A549 (cell line): ENCODE measurements around the gene MLC1. TPM values are rescaled to one million over a fixed set of nuclear protein-coding genes. Genes with fewer than 3 reads are reported as not detected.
A peak's percentile ranks its signal among the peaks of the same experiment; 100 is the strongest.

Experiments
- ATAC-seq, 2 experiments: fragments of 200-7000 bp in 1 of 2; fragments of >200 bp in 1 of 2; cut with Nextera tagmentation in 1 of 2; cut with Tn5 transposase in 1 of 2; 3 replicates each; pipeline versions ENCODE4 v1.8.0 to v1.9.1; 2018 to 2020; ENCODE audit warnings: mild to moderate bottlenecking in 1 of 2, moderate library complexity in 1 of 2
- CTCF ChIA-PET: fragments of 300-600 bp; sonication (Branson Sonifier 250); formaldehyde crosslinking; extraction: SDS; loops from one replicate; lab custom pipeline; 2021; ENCODE audit warnings: antibody characterized with exemption, inconsistent platforms; lab: Yijun Ruan, JAX
- POLR2A ChIA-PET: fragments of 350-600 bp; formaldehyde crosslinking; extraction: SDS; loops from one replicate; lab custom pipeline; 2021; ENCODE audit warnings: antibody characterized with exemption, inconsistent platforms; lab: Yijun Ruan, JAX
- DNase-seq, 2 experiments: peaks; one replicate each; pipeline versions ENCODE4 v3.0.0 to v3.0.0-alpha.2; 2011 to 2016; ENCODE audit warnings: low read depth in 1 of 2, low spot score in 1 of 2
- FAIRE-seq: peaks from 2 replicates; lab custom pipeline; 2011; peaks lifted over from hg19 to GRCh38; lab: Jason Lieb, UNC
- H3K27ac ChIP-seq, 2 experiments: fragments of >200 bp; sonication (Bioruptor Twin); formaldehyde crosslinking; 3 replicates each; pipeline ENCODE4 v1.5.1; 2016 to 2017
- H3K4me1 ChIP-seq: fragments of >200 bp; sonication (Bioruptor Twin); formaldehyde crosslinking; 3 replicates; pipeline ENCODE4 v1.6.1; 2016
- H3K4me2 ChIP-seq: fragments of >200 bp; sonication (Bioruptor Twin); formaldehyde crosslinking; 3 replicates; pipeline ENCODE4 v1.6.1; 2016
- H3K4me3 ChIP-seq: fragments of >200 bp; sonication (Bioruptor Twin); formaldehyde crosslinking; 3 replicates; pipeline ENCODE4 v1.5.1; 2016
- H3K9me3 ChIP-seq: fragments of >200 bp; sonication (Bioruptor Twin); formaldehyde crosslinking; 3 replicates; pipeline ENCODE4 v1.6.1; 2016
- CBX2 ChIP-seq: fragments of 200-600 bp; sonication (generic); IDR thresholded peaks from 2 replicates; pipeline ENCODE4 v1.6.1; 2016; ENCODE audit warnings: low read depth, mild to moderate bottlenecking, borderline replicate concordance
- CHD4 ChIP-seq: fragments of 200-600 bp; sonication (generic); IDR thresholded peaks from 2 replicates; pipeline ENCODE4 v1.6.1; 2016; ENCODE audit warnings: antibody characterized with exemption, mild to moderate bottlenecking, borderline replicate concordance
- EHF ChIP-seq: fragments of 250-450 bp; sonication (Bioruptor Pico); IDR thresholded peaks from 2 replicates; pipeline ENCODE4 v1.5.0; 2020; ENCODE audit warnings: mild to moderate bottlenecking
- EHMT2 ChIP-seq: fragments of 200-600 bp; sonication (generic); IDR thresholded peaks from 2 replicates; pipeline ENCODE4 v1.6.1; 2016; ENCODE audit warnings: antibody characterized with exemption, low read depth, mild to moderate bottlenecking, moderate library complexity
- EP300 ChIP-seq, 2 experiments: fragments of >200 bp; sonication (Bioruptor Twin); formaldehyde crosslinking; IDR thresholded peaks; 2 replicates in 1 of 2; 3 replicates in 1 of 2; pipeline ENCODE4 v1.6.1; 2016 to 2017
- ESRRA ChIP-seq: fragments of 150-350 bp; IDR thresholded peaks from 2 replicates; pipeline ENCODE4 v1.6.1; 2014; ENCODE audit warnings: mild to moderate bottlenecking, low read length, borderline replicate concordance
- FOSB ChIP-seq: fragments of 250-450 bp; sonication (Bioruptor Pico); IDR thresholded peaks from 2 replicates; pipeline ENCODE4 v1.5.0; 2020; ENCODE audit warnings: mild to moderate bottlenecking, moderate library complexity
- HDAC2 ChIP-seq: fragments of 200-600 bp; sonication (generic); IDR thresholded peaks from 2 replicates; pipeline ENCODE4 v1.6.1; 2016
- HEYL ChIP-seq: fragments of 250-450 bp; sonication (Bioruptor Pico); IDR thresholded peaks from 2 replicates; pipeline ENCODE4 v1.8.0; 2021; ENCODE audit warnings: mild to moderate bottlenecking, moderate library complexity
- HOXB5 ChIP-seq: fragments of 250-450 bp; sonication (Bioruptor Pico); IDR thresholded peaks from 2 replicates; pipeline ENCODE4 v1.5.0; 2020; ENCODE audit warnings: mild to moderate bottlenecking, moderate library complexity
- JUN ChIP-seq, 2 experiments: fragments of >200 bp; sonication (Bioruptor Twin); formaldehyde crosslinking; IDR thresholded peaks; 2 replicates in 1 of 2; 3 replicates in 1 of 2; pipeline ENCODE4 v1.6.1; 2016 to 2017
- KDM1A ChIP-seq: fragments of 200-600 bp; sonication (generic); IDR thresholded peaks from 2 replicates; pipeline ENCODE4 v1.6.1; 2016; ENCODE audit warnings: low read depth, mild to moderate bottlenecking
- KDM5A ChIP-seq: fragments of 200-600 bp; sonication (generic); IDR thresholded peaks from 2 replicates; pipeline ENCODE4 v1.6.1; 2016; ENCODE audit warnings: antibody characterized with exemption, mild to moderate bottlenecking
- MAZ ChIP-seq: fragments of 150-350 bp; IDR thresholded peaks from 2 replicates; pipeline ENCODE4 v1.6.1; 2014; ENCODE audit warnings: antibody characterized with exemption, low read depth, low read length, borderline replicate concordance
- MYC ChIP-seq: IDR thresholded peaks from 2 replicates; pipeline ENCODE4 v1.6.1; 2012; ENCODE audit warnings: mild to moderate bottlenecking, inconsistent platforms, low read length, improper control_type of control experiment, borderline replicate concordance
- NR3C1 ChIP-seq: fragments of >200 bp; sonication (Bioruptor Twin); formaldehyde crosslinking; IDR thresholded peaks from 3 replicates; pipeline ENCODE4 v1.6.1; 2017
- PHF8 ChIP-seq: fragments of 200-600 bp; sonication (generic); IDR thresholded peaks from 2 replicates; pipeline ENCODE4 v1.6.1; 2016; ENCODE audit warnings: low read depth, mild to moderate bottlenecking, antibody characterized with exemption, moderate library complexity, borderline replicate concordance
- POLR2A ChIP-seq: IDR thresholded peaks from 2 replicates; pipeline ENCODE4 v1.6.1; 2012; ENCODE audit warnings: mild to moderate bottlenecking, low read length
- RCOR1 ChIP-seq: fragments of 150-350 bp; IDR thresholded peaks from 2 replicates; pipeline ENCODE4 v1.6.1; 2014; ENCODE audit warnings: antibody characterized with exemption, low read length, low read depth
- SREBF2 ChIP-seq: fragments of 450-650 bp; IDR thresholded peaks from 2 replicates; pipeline ENCODE4 v1.6.1; 2014; ENCODE audit warnings: mild to moderate bottlenecking, moderate library complexity
- TFCP2L1 ChIP-seq: fragments of 250-450 bp; sonication (Bioruptor Pico); IDR thresholded peaks from 2 replicates; pipeline ENCODE4 v1.5.0; 2021; ENCODE audit warnings: mild to moderate bottlenecking
- TP53 ChIP-seq: fragments of 250-450 bp; sonication (Bioruptor Pico); IDR thresholded peaks from 2 replicates; pipeline ENCODE4 v1.5.0; 2021; ENCODE audit warnings: mild to moderate bottlenecking, moderate library complexity
- WGBS: methylation state at CpG from one replicate; pipeline ENCODE4 v1.1.6; 2017; ENCODE audit errors: missing lambda C conversion rate; 5-methylcytosine and 5-hydroxymethylcytosine counted together
- polyA plus RNA-seq, 4 experiments: library from polyadenylated mRNA; depleted of rRNA in 3 of 4; stranded (reverse); fragments of >200 nt; fragmentation: RNase III in 1 of 4; extraction: RNeasy Plus Mini Kit Qiagen cat#74134 plus additional on column Dnase treatment in 1 of 4; gene quantifications; 2 replicates in 3 of 4; 3 replicates in 1 of 4; pipeline ENCODE4 v1.2.3, GENCODE V29; 2011 to 2017
- TF ChIP-seq, protein P1 (sequence below): fragments of 200-600 bp; sonication (generic); IDR thresholded peaks from 2 replicates; pipeline ENCODE4 v1.6.1; 2016; ENCODE audit warnings: antibody characterized with exemption, mild to moderate bottlenecking, moderate library complexity

The MLC1 gene
- polyA plus RNA-seq, 2 of the 4 experiments (the other 2 are of a cell fraction): not detected

DNA sequence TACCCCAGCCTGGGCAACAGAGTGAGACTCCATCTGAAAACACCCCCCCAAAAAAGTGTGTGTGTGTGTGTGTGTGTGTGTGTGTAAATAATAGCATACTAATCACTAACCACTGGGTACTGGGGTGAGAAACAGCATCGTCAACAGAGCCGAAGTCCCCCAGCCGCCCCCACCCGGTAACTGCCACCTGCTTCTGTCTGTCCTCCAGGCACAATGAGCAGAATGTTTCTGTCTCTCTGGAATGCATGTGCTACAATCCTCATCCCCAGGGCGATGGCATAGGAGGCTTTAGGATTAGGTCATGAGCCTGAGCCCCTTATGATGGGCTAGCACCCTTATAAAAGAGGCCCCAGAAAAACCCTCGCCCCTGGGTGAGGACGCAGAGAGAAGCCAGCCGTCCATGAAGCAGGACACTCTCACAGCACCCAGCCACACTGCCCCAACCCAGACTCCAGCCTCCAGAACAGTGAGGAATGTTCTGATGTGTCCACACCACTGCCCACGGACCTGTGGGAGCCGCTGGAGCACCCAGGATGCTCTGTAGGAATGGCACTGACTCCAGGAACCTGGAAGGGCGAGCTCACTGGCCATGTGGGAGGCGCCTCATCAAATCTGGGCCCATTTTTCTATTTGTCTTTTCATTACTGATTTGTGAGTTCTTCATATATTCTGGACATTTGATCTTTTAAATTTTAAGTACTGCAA is 37.0 kb downstream of the MLC1 start (continued):
- TF ChIP-seq HEYL (CRISPR knock-in tag) (no peak), EHF (CRISPR knock-in tag) (no peak)

DNA sequence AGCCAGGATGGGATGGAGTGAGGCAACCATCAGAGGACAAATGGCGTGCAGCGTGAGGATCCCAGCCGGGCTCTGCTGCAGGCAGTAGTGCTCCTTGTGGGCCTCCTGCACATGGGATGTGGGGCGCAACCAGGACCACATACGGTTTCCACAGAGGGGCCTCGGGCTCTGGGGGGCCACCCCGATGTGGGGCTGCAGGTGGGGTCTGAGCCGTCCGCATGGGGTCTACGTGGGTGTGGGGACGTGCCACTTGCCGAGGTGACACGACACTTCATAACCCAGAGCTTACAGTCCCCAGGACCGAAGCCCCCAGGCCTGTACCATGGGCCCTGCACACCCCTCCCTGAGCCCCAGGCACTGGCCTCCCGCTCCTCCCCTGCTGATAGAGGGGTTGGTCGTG is 37.9 kb downstream of the MLC1 start:
- Histone ChIP-seq H3K27ac (no peak overlapping the region), H3K9me3 (no peaks in the 10 kb centered on the region), H3K4me3 (no peak overlapping the region), H3K4me1 (no peaks in the 10 kb centered on the region), H3K4me2 (no peak overlapping the region)
- 64% methylated on average over 7 of the region's 16 CpGs for WGBS
- POLR2A ChIA-PET: no interaction called here
- no peak for TF ChIP-seq SREBF2
- TF ChIP-seq CBX2: no peak
- no peak for TF ChIP-seq EHMT2
- TF ChIP-seq KDM5A: no peak
- TF ChIP-seq TP53 (CRISPR knock-in tag): no peak
- ATAC-seq (no peak), FAIRE-seq (no peak), DNase-seq (no peak)
- CTCF ChIA-PET: no interaction called here

DNA sequence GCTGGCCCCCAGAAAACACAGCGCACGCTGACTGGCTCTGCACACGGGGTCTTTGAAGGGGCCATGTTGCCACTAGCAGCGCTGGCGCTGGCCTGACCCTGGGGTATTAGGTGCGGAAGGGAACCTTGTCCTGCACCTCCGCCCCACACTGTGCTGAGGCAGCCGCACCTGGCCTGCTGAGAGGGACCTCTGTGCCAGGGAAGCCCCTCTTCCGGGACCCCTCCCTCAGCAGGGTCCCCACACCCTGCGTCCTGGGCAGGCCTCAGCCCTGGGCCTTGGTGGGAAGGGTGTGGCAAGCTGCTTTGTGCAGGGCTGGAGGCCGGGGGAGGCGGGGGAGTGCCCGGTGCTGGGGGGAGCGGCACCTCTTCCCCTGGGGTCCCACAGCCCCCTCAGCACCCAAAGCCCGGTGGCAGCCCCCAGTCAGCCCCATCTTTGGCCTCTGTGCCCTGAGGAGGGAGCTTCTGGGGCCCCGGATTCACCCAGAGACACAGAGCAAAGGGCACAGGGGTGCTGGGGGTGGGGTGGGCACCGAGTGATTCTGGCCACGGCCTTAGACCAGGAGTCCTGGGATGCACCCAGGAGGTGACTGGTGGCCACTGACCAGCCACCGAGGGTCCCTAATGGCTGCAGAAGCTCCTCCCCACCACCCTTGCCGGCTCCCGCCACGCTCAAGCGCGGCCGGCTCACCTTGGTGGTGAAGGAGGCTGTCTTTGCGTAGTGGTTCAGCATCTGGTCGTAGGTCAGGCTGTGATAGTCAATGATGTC is 38.6 kb downstream of the MLC1 start:
- FAIRE-seq (no peak), ATAC-seq (no peak; a peak in 1 of 6 replicates), DNase-seq (no peak)
- no peak overlapping the region for H3K4me3 ChIP-seq
- WGBS: 68% methylated on average over 14 of the region's 27 CpGs
- TF ChIP-seq RCOR1: no peak
- no peaks in the 10 kb centered on the region for H3K4me1 ChIP-seq
- H3K27ac ChIP-seq: no peak overlapping the region
- ChIA-PET CTCF (no interaction called here), POLR2A (no interaction called here)
- H3K4me2 ChIP-seq: no peak overlapping the region
- no peaks in the 10 kb centered on the region for H3K9me3 ChIP-seq

DNA sequence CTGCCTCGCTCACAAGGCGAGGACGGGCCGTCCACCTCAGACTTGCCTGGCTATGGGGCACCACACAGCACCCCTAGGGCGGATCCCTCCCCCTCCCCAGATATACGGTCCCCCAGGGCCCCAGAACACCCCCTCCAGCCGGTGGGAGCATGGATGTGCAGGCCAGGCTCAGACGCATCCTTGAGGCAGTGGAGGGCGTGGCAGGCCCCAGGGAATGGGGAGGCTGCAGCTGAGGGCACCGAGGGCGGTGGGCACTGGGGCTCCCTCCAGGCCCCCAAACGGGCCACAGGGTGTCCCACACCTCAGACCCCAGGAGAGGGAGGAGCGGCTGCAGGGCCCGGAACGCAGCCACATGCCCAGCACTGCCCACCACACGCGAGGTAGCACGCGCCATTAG is 39.2 kb downstream of the MLC1 start:
- DNase-seq (no peak), ATAC-seq (peak; percentile 32 to 41; a peak in 2 of 6 replicates), FAIRE-seq (no peak)
- H3K4me1 ChIP-seq: no peaks in the 10 kb centered on the region
- TF ChIP-seq PHF8 (no peak), SREBF2 (no peak), EHF (CRISPR knock-in tag) (no peak), NR3C1 (no peak), MYC (no peak), CHD4 (no peak), TFCP2L1 (CRISPR knock-in tag) (no peak), HOXB5 (CRISPR knock-in tag) (no peak), KDM1A (no peak), EP300 (IDR thresholded peaks at IDR 0.05) (no peak), POLR2A (no peak), JUN (IDR thresholded peaks at IDR 0.05) (no peak), FOSB (no peak), ESRRA (no peak), HDAC2 (no peak), MAZ (no peak)
- TF ChIP-seq, protein P1, sequence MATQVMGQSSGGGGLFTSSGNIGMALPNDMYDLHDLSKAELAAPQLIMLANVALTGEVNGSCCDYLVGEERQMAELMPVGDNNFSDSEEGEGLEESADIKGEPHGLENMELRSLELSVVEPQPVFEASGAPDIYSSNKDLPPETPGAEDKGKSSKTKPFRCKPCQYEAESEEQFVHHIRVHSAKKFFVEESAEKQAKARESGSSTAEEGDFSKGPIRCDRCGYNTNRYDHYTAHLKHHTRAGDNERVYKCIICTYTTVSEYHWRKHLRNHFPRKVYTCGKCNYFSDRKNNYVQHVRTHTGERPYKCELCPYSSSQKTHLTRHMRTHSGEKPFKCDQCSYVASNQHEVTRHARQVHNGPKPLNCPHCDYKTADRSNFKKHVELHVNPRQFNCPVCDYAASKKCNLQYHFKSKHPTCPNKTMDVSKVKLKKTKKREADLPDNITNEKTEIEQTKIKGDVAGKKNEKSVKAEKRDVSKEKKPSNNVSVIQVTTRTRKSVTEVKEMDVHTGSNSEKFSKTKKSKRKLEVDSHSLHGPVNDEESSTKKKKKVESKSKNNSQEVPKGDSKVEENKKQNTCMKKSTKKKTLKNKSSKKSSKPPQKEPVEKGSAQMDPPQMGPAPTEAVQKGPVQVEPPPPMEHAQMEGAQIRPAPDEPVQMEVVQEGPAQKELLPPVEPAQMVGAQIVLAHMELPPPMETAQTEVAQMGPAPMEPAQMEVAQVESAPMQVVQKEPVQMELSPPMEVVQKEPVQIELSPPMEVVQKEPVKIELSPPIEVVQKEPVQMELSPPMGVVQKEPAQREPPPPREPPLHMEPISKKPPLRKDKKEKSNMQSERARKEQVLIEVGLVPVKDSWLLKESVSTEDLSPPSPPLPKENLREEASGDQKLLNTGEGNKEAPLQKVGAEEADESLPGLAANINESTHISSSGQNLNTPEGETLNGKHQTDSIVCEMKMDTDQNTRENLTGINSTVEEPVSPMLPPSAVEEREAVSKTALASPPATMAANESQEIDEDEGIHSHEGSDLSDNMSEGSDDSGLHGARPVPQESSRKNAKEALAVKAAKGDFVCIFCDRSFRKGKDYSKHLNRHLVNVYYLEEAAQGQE: no peak
- H3K4me3 ChIP-seq: no peak overlapping the region
- 100% methylated on average over 2 of the region's 19 CpGs for WGBS
- H3K4me2 ChIP-seq: no peak overlapping the region
- H3K27ac ChIP-seq: no peak overlapping the region
- ChIA-PET POLR2A (no interaction called here), CTCF (no interaction called here)
- H3K9me3 ChIP-seq: no peaks in the 10 kb centered on the region
